ENCODE results near the gene ZNF423. TPM values are rescaled to one million over a fixed set of nuclear protein-coding genes. Genes with fewer than 3 reads are reported as not detected.

The ZNF423 gene
- total RNA-seq, 1 donor from 2014 or later, result 8.4 TPM

DNA sequence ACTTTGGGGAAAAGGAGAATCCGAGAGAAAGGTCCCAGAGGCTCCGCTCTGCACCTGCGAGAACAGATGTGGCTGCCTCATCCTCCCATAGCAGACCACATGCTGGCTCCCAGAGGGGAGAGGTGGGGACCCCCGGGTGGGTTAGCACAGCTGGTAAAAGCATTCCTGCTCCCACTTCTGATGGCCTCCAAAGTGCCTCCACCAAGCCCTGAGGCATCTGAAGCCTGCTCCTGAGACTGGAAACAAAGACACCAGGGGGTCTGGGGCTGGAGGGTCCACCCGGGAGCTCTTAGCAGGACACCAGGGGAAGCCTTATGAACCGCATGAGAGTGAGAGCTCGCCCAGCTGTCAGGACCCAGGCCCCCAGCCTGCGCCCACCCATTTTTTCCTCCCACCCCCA lies 46.4 kb downstream of the ZNF423 start:
- DNase-seq (no peak), ATAC-seq (ENCODE audit: poor library complexity) (no peak)
- intact Hi-C loops (cut with DNase I), result no loop called here

DNA sequence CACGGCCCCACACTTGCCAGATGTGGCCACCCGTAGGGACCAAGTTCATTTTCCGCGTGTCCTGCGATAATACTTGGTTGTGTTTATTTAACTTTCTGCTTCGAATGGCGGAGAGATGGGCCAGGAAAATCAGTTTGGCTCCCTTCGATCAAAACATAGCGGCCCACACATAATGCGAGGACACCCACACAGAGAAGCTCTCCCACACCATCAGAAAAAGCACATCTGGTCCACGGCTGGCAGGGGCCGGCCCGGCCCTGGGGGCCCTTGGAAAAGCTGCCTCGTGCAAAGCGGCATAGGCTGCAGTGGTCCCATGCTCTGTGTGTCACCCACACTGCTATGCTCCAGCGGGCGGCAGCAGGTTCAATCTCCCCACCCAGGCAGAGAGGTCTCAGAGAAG lies 46.9 kb downstream of the ZNF423 start:
- intact Hi-C loops (cut with DNase I), result no loop called here
- DNase-seq, result no peak
- no peak for ATAC-seq (ENCODE audit: poor library complexity)

DNA sequence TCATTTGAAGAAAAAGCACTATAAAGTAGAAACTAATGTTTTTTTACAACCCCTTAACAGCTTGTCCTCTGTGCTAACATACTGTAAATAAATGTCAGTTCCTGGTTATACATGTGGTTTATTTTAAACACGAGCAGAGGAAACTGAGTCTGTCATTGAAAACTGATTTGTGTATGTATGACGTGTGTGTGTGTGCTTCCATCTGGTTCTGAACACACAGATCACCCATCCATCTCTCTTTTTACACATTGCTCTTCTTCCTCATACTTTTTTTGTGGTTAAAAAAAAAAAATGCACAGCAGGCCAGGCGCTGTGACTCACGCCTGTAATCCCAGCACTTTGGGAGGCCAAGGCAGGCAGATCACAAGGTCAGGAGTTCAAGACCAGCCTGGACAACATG lies 49.5 kb downstream of the ZNF423 start:
- intact Hi-C loops (cut with DNase I), result no loop called here
- DNase-seq (no peak), ATAC-seq (ENCODE audit: poor library complexity) (no peak)

DNA sequence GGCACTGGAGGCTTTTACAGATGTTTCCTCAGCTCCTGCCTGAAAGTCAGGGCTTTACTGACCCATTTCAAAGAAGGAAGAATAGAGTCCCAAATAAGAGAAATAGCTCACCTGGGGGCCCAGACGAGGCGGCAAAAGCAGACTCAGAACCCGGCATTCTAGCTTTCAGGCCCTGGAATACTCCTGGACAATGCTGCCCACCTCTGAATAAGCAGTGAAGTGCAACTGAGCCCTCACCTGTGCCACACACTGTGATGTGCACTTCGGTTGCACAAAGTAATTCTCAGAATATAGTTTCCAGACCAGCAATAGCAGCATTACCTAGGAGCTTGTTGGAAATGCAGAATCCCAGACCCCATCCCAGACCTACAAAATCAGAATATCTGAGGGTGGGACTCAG lies 54.6 kb downstream of the ZNF423 start:
- intact Hi-C loops (cut with DNase I), result no loop called here
- DNase-seq, result no peak
- no peak for ATAC-seq (ENCODE audit: poor library complexity)

DNA sequence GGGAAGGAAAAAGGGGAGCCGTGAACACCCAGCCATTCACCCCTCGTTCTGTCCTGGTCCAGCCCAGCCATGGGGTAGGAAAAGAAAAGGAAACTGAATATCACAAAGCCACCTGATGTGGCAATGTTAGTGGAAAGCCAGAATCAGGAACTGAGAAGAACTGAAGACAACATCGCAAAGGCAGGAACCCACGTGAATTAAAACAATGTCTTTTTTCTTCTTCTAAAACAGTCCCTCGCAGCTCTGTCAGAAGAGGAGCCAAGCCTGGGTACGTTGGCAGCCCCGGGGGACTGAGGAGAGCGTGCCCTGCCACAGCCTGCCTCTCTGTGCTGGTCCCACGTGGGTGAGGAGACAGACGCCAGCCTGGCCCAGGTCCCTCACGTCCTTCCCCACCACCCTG lies 55.0 kb downstream of the ZNF423 start:
- intact Hi-C loops (cut with DNase I), result no loop called here

DNA sequence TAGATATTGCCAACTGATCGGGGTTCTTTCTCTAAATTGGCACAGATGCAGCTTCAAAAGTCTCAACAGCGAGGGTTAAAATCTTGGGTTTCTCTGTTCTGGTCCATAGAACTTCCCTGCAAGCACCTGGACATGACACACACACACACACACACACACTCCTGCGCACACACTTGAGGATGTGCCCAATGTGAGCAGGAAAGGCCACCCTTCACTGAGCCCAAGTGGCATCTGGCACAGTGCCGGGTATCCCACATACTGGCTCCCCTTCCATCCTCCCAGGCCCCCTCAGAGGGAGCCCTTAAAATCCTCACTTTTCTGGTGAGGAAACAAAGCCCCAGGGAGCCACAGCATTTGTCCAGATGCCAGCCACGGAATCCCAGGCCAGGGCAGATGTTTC lies 55.5 kb downstream of the ZNF423 start:
- intact Hi-C loops (cut with DNase I), result no loop called here
- DNase-seq (no peak), ATAC-seq (ENCODE audit: poor library complexity) (no peak)

More for the DNA sequence above, 55.0 kb downstream of the ZNF423 start:
- ATAC-seq (ENCODE audit: poor library complexity), result no peak
- DNase-seq, result no peak

DNA sequence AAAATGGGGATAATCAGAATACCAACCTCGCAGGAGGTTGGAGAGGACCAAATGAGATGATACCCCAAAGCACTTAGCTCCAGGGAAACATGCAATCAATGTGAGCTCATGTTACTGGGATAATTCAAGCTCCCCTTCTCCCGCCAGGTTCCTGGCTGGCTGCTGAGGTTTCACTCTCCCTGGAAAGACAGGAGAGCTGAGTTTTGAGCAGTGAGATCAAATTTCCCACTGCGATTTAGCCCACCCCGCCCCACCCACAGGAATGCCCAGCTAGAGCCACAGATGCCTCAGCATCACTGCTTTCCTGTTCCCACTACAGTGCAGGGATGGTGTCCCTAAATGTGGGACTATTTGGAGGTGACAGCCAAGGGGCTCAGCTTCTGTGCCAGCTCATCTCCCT lies 56.7 kb downstream of the ZNF423 start:
- DNase-seq, result no peak
- intact Hi-C loops (cut with DNase I), result no loop called here
- no peak for ATAC-seq (ENCODE audit: poor library complexity)

DNA sequence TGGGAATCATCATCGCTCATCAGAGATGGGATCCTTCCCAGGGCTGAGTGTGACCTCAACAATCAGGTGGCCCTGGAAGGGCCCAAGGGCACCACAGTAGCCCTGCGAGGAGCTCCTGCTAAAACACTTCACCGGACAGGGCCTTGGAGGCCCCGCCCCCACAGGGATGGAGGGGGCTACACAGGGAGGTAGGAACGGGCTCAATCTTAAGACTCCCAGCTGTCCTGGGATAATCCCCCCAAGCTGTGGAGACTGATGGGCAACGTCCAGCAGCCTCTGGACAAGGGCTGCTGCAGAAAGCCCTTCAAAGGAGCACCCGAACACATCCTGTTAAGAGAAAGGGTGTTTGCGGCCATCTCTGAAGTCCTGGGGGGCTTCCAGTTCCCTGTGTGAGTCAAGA lies 60.4 kb downstream of the ZNF423 start:
- intact Hi-C loops (cut with DNase I), result no loop called here
- DNase-seq (no peak), ATAC-seq (ENCODE audit: poor library complexity) (no peak)

DNA sequence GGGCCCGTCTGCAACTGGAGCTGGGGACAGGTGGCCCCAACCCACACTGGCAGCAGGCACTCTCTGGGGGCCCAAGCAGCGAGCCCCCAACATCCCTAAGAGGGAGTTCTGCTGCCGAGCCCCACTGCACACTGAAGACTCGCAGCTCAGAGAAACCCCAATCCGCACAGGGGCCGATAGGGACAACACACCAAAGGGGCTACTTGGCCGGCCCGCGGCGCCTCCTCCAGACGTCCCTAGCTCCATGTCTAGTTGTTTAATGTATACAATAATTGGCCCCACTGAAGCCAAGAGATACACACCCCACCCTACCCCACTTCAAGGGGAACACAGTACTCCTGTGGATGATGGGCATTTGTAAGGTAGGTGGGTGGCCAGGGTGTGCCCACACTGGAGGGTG lies 62.7 kb downstream of the ZNF423 start:
- intact Hi-C loops (cut with DNase I), result no loop called here
- ATAC-seq (ENCODE audit: poor library complexity) (no peak), DNase-seq (no peak)

DNA sequence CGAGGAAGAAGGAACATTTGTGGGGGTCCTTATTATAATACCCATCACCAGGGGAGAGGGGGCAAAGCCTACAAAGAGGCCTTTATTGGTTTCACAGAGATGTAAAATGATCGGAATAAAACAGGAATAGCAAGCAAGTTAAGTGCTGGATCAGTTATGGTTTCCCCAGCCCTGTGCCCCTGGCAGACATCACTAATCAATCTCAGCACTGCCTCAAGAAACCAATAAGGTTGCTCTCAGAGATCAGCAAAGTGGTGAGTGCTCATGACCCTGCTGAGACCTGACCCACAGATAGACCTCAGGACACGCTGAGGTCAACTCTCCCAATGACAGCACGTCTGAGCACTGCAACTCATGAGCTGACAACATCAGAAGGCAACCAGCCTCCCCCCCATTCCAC lies 66.3 kb downstream of the ZNF423 start:
- intact Hi-C loops (cut with DNase I), result no loop called here
- DNase-seq, result no peak
- no peak for ATAC-seq (ENCODE audit: poor library complexity)

DNA sequence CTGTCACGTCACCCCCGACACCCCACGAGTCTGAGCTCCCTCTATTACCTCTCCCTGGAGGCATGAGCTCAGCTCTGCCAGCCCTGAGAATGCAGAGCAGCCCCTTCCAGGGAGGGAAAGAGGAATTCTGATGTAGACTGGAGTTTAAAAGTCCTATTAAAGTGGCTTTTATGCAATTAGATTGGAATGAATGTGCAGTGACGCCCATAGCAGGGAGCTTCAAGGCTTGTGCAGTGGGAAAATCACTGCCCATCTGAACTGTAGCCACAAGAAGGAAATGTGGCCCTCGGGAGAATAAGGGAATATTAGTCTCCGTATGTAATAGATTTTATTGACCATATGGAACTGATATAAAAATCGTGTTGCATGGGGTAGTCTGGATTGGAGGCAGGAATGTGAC lies 66.9 kb downstream of the ZNF423 start:
- intact Hi-C loops (cut with DNase I), result no loop called here
- ATAC-seq (ENCODE audit: poor library complexity), result peak; percentile 31

DNA sequence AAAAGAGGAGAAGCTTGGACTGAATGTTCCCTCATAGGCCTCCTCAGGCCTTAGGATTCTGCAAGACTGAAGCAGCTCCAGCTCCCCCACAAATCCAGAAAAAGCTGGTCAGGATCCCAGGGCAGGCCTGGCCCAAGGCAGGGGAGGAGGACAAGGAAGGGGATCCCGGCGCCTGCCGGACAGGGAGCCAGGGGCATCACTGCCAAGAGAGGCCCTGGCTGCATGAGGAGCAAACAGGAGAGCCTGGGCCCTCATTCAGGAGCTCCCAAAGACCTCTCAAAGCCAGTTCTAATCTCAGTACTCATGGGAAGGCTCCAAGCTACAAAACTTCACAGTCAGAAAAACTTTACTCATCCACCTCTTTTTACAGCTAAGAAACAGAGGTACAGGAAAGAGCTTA lies 67.3 kb downstream of the ZNF423 start:
- ATAC-seq (ENCODE audit: poor library complexity) (peak; percentile 80), DNase-seq (peak; percentile 67)
- intact Hi-C loops (cut with DNase I), result no loop called here

More for the DNA sequence above, 66.9 kb downstream of the ZNF423 start:
- DNase-seq, result no peak

DNA sequence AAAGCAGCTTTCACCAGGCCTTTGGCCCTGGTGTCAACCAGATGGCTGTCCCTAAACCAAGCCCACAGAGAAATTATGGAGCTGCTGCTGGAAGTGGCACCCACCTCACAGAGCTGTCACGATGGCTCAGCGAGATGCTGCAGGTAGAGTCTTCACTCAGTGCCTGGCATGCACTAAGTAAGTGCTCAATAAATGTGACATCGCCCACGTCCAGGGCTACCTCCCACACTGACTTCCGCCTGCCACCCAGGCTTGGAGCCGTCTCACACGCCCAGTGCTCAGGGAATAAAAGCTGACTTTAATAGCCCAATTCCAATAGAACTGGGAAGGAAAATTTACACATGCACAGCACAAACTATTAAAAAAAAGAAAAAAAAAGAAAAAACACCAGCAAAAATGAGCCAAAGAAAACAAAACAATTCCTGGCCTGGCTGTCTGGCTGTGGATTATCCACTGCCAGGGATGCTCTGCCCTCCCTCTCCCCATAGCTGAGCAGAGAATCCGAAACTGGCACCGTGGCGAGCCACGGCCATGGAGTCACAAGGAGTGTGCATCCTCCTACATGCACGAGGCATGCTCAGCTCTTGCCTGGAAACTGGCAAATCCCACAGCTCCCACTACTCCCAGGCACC lies 68.9 kb downstream of the ZNF423 start:
- ATAC-seq (ENCODE audit: poor library complexity) (no peak), DNase-seq (no peak)
- intact Hi-C loops (cut with DNase I), result no loop called here

DNA sequence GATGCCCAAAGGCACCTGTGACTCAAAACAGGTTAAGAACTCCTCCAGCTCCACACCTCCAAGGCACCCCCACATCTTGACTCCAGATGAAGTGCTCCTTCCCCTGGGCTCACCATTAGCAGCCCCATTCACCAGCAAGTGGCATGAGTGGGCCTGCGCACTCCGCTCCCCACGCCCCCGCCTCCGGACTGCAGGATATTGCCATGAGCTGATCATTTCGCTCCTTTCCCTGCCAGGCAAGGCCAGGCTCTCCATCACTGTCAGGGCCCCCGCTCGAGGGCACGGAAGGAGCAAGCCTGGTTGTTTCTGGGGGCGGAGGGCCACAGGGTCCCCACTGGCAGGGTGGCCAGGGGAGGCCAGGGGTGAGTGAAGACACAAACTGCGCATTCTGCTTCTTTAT lies 69.9 kb downstream of the ZNF423 start:
- ATAC-seq (ENCODE audit: poor library complexity), result no peak
- no peak for DNase-seq
- intact Hi-C loops (cut with DNase I), result no loop called here

DNA sequence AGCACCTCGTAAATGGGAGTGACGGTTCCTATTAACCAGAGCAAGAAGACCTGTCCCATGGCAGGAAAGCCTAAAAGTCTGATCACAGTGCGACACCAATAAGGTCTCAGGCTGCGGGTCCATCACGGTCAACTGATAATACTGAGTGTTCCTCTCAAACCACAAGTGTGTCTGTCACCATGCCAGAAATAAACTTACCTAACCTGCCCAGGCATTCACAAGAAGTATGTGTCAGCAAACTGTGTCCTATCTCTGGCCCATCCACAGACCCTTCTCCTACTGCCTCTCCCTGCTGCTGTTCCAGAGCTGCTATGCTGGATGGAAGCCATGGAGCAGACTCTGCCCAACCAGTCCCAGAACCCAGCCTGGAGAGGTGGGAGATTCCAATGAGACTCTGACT lies 73.5 kb downstream of the ZNF423 start:
- ATAC-seq (ENCODE audit: poor library complexity), result peak; percentile 67
- intact Hi-C loops (cut with DNase I), result no loop called here
- DNase-seq, result peak; percentile 27

DNA sequence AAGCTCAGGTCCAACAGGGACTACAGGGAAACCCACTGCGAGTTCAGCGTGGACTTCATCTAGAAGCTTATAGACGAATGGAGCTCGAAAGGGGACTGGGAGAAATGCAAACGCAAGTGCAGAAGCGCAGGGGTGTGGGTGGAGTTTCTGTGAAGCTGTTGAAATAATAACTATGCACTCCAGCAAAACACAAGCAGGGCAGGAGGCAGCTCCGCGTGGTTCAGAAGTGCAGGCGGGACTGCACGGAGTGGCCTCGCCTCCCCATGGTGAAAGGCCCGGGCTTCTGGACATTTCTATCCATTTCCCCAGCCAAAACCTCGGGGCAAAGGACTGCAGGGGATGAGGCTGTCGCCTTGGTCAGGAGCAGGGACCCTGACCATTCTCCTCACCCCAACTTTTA lies 74.5 kb downstream of the ZNF423 start:
- intact Hi-C loops (cut with DNase I), result no loop called here
- ATAC-seq (ENCODE audit: poor library complexity), result peak; percentile 58
- DNase-seq, result peak; percentile 43

DNA sequence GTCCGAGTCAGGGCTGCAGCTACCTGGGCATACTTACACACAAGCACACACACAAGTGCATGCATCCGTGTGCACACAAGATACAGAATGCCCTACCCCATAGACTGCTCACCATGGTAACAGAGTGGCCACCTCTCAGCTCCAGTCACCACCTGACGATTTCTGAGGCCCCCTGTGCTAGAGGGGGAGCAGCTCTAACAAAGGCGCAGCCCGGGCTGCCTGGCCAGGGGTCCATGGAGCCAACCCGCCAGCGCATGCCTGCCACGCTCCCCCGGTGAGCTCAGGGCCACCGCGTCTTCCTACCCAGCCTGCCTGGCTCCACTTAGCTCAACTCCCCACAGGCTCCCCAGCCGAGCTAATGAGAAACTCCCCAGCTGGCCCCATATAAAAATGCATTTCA lies 75.5 kb downstream of the ZNF423 start:
- intact Hi-C loops (cut with DNase I), result no loop called here
- ATAC-seq (ENCODE audit: poor library complexity) (no peak), DNase-seq (peak; percentile 27)

DNA sequence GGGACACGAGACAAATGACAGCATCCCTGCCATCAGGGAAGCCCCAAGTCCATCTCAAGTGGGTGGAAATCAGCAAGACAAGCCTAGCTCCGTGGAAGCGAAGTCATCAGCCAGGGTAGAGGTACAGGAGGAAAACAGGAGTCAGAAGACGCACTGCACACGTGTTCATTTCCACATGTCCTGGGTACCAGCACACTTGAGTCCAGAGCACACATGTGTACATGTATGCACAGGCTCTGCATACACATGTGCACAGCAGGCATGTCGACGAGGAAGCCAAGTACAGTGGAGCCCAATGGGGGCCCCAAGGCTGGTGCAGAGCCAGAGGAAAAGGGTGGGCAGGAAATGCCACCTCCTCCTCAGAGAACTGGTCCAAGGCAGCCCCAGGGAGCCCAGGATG lies 75.9 kb downstream of the ZNF423 start:
- peak; percentile 30 for DNase-seq
- intact Hi-C loops (cut with DNase I), result no loop called here
- ATAC-seq (ENCODE audit: poor library complexity), result no peak

DNA sequence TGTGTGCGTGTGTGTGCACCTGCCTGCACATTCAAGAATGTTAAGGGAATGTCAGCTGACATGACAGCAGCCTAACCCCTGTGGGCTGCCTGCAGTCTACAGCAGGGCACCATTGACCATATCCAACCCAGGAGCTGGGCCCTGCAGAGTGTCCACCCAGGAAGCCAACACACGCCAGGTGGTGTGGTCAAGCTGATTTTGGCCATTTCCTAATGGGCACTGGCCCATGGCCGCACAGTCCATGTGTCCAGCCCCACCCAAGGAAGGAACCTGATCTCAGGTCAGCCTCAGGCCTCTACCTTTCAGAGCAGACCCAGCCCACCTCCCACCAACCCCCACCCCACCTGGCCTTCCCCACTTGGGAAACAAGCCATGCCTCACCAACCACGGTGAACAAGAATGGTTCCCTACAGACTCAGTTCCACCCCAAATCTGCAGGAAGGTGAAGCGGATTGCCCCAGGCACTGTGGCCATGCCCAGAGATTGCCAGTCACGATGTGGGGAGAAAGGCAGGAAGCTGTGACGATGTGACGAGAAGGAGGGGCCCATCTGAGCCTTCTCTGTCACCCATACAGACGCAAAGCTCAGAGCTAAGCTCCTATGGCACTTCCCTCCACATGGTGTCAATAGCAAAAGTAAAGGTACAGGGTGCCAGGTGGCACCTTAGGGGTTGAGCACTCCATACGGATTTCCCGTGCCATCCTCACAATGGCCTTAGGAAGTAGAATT lies 77.5 kb downstream of the ZNF423 start:
- intact Hi-C loops (cut with DNase I), result no loop called here
- peak; percentile 22 for DNase-seq
- no peak for ATAC-seq (ENCODE audit: poor library complexity)

DNA sequence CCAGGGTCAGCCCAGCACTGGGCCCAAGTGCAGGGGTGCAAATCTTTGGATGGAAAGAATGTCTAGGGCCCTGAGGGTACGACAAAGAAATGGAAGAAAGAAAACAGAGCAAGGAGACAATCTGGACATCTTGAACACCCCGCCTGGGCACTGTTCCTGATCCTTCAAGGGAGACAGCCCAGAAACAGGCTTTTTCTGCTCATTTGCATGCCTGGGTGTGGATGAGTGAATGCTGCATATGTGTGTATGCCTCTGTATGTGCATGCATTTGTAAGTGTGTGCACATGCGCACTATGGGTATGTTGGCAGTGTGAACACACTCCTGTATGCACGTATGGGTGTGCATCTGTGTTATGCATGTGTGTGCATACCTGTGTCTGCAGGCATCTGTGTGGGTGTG lies 79.2 kb downstream of the ZNF423 start:
- DNase-seq, result no peak
- intact Hi-C loops (cut with DNase I), result no loop called here
- ATAC-seq (ENCODE audit: poor library complexity), result no peak
